ENCODE measurements around the gene CTSO. TPM values are rescaled to one million over a fixed set of nuclear protein-coding genes. Genes with fewer than 3 reads are reported as not detected.

CTSO gene
- total RNA-seq, 2 donors from 2014 or later: 1.9 to 2.7 TPM

DNA sequence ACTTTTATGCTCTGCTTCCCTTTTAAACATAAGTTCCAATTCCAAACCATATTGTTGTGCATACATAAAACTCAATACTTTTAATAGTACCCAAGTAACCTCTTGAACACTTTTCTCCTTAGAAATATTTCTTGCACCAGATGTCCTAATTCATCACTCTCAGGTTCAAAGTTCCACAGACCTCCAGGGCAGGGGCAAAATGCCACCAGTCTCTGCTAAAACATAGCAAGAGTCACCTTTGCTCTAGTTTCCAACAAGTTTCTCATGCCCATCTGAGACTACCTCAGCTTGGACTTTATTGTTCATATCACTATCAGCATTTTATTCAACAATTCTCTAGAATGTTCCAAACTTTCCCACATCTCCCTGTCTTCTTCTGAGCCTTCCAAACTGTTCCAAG lies 73.9 kb downstream of the CTSO start:
- no peaks in the 10 kb centered on the region for H3K4me1 Mint-ChIP-seq
- H3K27ac Mint-ChIP-seq: no peak overlapping the region
- no peak overlapping the region for H3K4me3 Mint-ChIP-seq
- H3K36me3 Mint-ChIP-seq (ENCODE audit: low read depth): no peaks in the 10 kb centered on the region
- H3K9me3 Mint-ChIP-seq: peaks cover 4% of the 10 kb centered on the region
- no peak for ATAC-seq (replicated peaks)
- H3K27me3 Mint-ChIP-seq: peaks cover 3% of the 10 kb centered on the region

DNA sequence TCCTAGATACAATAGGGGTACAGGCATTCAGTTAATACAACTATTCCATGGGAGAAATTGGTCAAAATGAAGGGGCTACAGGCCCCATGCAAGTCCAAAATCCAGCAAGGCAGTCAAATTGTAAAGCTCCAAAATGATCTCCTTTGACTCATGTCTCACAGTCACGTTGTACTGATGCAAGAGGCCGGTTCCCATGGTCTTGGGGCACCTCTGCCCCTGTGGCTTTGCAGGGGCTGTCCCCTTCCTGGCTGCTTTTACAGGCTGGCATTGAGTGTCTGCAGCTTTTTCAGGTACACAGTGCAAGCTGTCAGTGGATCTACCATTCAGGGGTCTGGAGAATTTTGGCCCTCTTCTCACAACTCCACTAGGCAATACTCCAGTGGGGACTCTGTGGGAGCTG lies 75.1 kb downstream of the CTSO start:
- Mint-ChIP-seq H3K4me3 (no peak overlapping the region), H3K27me3 (no peaks in the 10 kb centered on the region)
- ATAC-seq (replicated peaks): no peak

DNA sequence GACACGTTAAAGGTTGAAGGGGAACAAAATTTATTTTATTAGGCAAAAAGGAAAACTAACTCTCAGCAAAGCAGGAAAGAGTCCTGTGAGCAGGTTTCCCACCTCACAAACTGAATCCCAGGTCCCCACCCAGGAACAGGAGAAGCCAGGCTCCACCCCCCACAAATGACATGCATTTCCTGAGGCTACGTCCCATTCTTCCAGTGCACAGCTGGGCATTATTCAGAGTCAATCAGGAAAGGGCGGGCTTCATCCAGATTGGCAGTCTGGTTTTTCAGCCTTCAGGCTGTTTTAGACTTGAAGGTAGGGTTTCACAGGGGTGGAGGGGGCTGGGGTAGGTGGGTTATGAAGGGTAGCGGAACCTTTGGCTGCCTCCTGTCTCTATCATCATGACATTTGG lies 75.7 kb downstream of the CTSO start:
- ATAC-seq (replicated peaks): no peak
- no peak overlapping the region for H3K4me3 Mint-ChIP-seq
- H3K9me3 Mint-ChIP-seq: peaks cover 4% of the 10 kb centered on the region
- no peaks in the 10 kb centered on the region for H3K36me3 Mint-ChIP-seq (ENCODE audit: low read depth)
- no peaks in the 10 kb centered on the region for H3K4me1 Mint-ChIP-seq
- no peak overlapping the region for H3K27ac Mint-ChIP-seq
- no peaks in the 10 kb centered on the region for H3K27me3 Mint-ChIP-seq

More for the DNA sequence above, 75.1 kb downstream of the CTSO start:
- peaks cover 4% of the 10 kb centered on the region for H3K9me3 Mint-ChIP-seq
- no peak overlapping the region for H3K27ac Mint-ChIP-seq
- H3K36me3 Mint-ChIP-seq (ENCODE audit: low read depth): no peaks in the 10 kb centered on the region
- H3K4me1 Mint-ChIP-seq: no peaks in the 10 kb centered on the region

- Mint-ChIP-seq H3K27ac (no peak overlapping the region), H3K4me1 (no peaks in the 10 kb centered on the region), H3K9me3 (peaks cover 4% of the 10 kb centered on the region), H3K36me3 (ENCODE audit: low read depth) (no peaks in the 10 kb centered on the region), H3K27me3 (peaks cover 6% of the 10 kb centered on the region), H3K4me3 (no peak overlapping the region)
- ATAC-seq (replicated peaks): no peak
These were observed 77.8 kb downstream of the CTSO start for GRCh38 chr4:155875878-155876277.

Other genes starting within 250 kb of the CTSO start
- gene GUCY1B1, start 194.8 kb downstream of the CTSO start, total RNA-seq: under 1 TPM in 1 of 2 donors, not detected in 1; 0.11 TPM
- not detected for gene ASIC5, start 87.6 kb downstream of the CTSO start, total RNA-seq
- gene TDO2, start 50.2 kb downstream of the CTSO start, total RNA-seq: not detected